ENCODE data around the gene DNAL1. TPM values are rescaled to one million over a fixed set of nuclear protein-coding genes. Genes with fewer than 3 reads are reported as not detected.
A peak's percentile ranks its signal among the peaks of the same experiment; 100 is the strongest.

Gene DNAL1
- total RNA-seq, 1 donor from 2014 or later = 7.7 TPM

DNA sequence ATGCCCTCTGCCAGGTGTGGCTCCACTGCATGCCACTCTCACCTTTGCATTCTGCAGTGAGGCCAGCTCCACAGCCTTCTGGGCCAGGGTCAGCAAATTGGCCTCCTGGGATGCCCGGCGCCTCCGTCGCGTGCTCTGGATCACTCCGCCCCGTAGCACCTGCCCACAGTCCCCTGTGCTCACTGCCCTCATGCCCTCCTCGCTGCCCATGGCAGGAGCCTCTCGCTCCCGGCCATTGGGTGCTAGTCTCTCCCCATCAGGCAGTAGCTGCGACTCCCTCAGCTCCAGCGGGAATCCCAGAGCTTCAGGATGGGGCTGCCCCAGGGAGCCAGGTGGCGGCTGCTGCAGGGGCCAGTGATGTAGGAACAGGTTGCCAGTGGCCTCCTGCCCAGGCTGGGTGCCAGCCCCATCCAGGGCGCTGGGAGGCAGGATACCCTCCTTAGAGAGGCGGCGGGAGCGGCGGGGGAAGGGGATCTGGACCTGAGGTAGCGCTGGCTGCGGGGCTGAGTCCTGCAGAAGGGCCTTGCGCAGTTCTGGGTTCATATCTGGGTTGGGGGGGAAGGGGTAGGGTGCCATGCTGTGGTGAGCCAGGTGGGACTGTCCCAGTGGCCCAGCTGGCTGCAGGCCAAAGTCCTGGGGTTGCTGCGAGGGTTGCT is 93.9 kb downstream of the DNAL1 start:
- ChIA-PET CTCF (interaction anchor here (9.2 kb wide), 1 partner anchor 8 kb away, joined by 78 read pairs; no protein-coding TSS in a partner anchor), POLR2A (interaction anchor here (1.4 to 10.3 kb wide), 2 partner anchors 16 to 24 kb away, joined by 3 to 183 read pairs; a partner anchor contains a TSS)
- H3K27me3 Mint-ChIP-seq = no peaks in the 10 kb centered on the region
- H3K27ac Mint-ChIP-seq = no peak overlapping the region
- H3K4me3 Mint-ChIP-seq = no peak overlapping the region
- ATAC-seq (ENCODE audit: low read depth) (no peak), DNase-seq (no peak)
- intact Hi-C loops (cut with micrococcal nuclease) = no loop called here
- TF ChIP-seq, protein P1, sequence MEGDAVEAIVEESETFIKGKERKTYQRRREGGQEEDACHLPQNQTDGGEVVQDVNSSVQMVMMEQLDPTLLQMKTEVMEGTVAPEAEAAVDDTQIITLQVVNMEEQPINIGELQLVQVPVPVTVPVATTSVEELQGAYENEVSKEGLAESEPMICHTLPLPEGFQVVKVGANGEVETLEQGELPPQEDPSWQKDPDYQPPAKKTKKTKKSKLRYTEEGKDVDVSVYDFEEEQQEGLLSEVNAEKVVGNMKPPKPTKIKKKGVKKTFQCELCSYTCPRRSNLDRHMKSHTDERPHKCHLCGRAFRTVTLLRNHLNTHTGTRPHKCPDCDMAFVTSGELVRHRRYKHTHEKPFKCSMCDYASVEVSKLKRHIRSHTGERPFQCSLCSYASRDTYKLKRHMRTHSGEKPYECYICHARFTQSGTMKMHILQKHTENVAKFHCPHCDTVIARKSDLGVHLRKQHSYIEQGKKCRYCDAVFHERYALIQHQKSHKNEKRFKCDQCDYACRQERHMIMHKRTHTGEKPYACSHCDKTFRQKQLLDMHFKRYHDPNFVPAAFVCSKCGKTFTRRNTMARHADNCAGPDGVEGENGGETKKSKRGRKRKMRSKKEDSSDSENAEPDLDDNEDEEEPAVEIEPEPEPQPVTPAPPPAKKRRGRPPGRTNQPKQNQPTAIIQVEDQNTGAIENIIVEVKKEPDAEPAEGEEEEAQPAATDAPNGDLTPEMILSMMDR (IDR thresholded peaks at IDR 0.05) = no peak
- H3K9me3 Mint-ChIP-seq = no peaks in the 10 kb centered on the region
- peaks cover 39% of the 10 kb centered on the region for H3K4me1 Mint-ChIP-seq
- peaks cover 53% of the 10 kb centered on the region for H3K36me3 Mint-ChIP-seq (ENCODE audit: low read depth)

DNA sequence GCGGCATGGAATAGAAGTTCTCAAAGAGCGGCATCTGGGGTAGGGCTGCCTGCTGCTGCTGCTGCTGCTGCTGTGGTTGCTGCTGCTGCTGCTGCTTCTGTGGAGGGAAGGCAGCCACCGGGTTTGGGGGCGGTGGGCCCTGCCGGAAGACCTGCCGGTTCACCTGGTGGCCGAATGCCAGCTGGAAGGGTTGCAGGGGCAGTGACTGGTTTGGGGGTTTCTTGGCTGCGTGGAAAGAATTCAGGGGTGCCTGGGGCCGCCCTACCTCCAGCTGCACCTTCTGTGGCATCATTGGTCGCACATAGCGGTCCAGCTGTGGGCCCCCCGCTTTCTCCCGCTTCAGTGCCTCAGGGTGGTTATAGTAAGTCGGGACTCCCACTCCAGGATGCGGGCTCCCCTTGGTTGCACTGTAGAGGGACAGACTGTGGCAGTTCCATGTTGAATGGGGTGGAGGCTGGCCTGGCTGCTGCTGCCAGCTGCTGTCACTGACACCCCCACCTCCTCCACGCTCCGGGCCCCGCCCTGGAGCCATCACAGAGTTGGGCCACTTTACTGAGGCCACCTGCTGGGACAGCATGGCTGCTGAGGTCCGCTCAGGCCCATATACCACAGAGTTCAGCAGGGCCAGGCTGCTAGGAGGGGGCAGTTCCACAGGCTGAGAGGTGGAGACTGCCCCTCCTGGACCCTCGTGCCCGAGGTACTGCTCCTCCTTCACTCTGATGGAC is 94.5 kb downstream of the DNAL1 start:
- ATAC-seq (ENCODE audit: low read depth) (no peak), DNase-seq (no peak)
- Mint-ChIP-seq H3K27ac (peak overlapping the region; percentile 32), H3K36me3 (ENCODE audit: low read depth) (peaks cover 46% of the 10 kb centered on the region), H3K4me1 (peaks cover 46% of the 10 kb centered on the region), H3K4me3 (no peak overlapping the region), H3K9me3 (no peaks in the 10 kb centered on the region), H3K27me3 (no peaks in the 10 kb centered on the region)
- CTCF ChIA-PET = interaction anchor here (2.7 to 9.2 kb wide), 3 partner anchors 9 to 38 kb away, joined by 11 to 78 read pairs (median 30); no protein-coding TSS in a partner anchor
- POLR2A ChIA-PET = interaction anchor here (0.6 to 10.3 kb wide), 4 partner anchors 16 to 659 kb away, joined by 3 to 183 read pairs (median 23); a partner anchor contains a TSS
- TF ChIP-seq, protein P1 (IDR thresholded peaks at IDR 0.05) = no peak
- intact Hi-C loops (cut with micrococcal nuclease) = no loop called here

DNA sequence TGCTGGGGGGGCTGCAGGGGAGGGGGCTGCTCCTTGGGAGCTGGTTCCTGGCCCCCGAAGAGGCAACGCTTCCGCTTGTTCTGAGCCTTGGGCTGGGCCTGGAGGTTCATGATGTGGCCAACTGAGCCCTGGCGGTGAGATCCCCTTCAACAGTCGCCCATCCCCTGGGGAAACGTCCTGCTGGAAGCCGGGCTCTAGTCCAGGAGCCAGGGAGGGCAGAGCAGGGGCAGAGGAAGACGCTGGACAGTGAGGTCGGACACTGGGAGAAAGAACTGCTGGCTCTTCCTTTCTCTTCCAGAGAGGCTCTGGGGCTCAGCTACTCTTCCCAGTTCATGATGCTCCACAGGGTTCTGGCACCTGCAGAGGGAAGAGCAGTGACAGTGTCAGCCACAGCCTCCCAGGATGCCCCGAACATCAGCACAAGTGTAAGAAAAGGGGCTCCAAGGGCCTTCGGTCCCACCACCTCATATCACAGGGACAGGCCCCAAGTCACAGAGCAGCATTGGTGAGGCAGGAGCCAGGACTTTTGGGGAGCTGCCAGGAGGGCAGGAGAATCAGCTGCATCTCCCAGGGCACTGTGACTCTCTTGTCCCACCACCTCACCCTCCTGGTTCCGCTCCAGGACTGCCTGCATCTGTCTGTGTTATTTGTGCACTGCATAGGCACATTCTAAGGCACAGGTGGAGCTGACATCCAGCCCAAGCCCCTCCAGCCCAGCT is 95.3 kb downstream of the DNAL1 start:
- H3K4me1 Mint-ChIP-seq = peaks cover 53% of the 10 kb centered on the region
- DNase-seq = no peak
- POLR2A ChIA-PET = interaction anchor here (0.6 to 10.3 kb wide), 5 partner anchors 11 to 660 kb away, joined by 4 to 183 read pairs (median 28); a partner anchor contains a TSS
- no peaks in the 10 kb centered on the region for H3K27me3 Mint-ChIP-seq
- peak overlapping the region; percentile 91 for H3K27ac Mint-ChIP-seq
- no peak for ATAC-seq (ENCODE audit: low read depth)
- intact Hi-C loops (cut with micrococcal nuclease) = no loop called here
- peaks cover 39% of the 10 kb centered on the region for H3K36me3 Mint-ChIP-seq (ENCODE audit: low read depth)
- no peaks in the 10 kb centered on the region for H3K9me3 Mint-ChIP-seq
- H3K4me3 Mint-ChIP-seq = no peak overlapping the region
- CTCF ChIA-PET = interaction anchor here (2.7 to 9.2 kb wide), 4 partner anchors 10 to 85 kb away, joined by 11 to 78 read pairs (median 21); no protein-coding TSS in a partner anchor
- TF ChIP-seq, protein P1 (IDR thresholded peaks at IDR 0.05) = no peak

DNA sequence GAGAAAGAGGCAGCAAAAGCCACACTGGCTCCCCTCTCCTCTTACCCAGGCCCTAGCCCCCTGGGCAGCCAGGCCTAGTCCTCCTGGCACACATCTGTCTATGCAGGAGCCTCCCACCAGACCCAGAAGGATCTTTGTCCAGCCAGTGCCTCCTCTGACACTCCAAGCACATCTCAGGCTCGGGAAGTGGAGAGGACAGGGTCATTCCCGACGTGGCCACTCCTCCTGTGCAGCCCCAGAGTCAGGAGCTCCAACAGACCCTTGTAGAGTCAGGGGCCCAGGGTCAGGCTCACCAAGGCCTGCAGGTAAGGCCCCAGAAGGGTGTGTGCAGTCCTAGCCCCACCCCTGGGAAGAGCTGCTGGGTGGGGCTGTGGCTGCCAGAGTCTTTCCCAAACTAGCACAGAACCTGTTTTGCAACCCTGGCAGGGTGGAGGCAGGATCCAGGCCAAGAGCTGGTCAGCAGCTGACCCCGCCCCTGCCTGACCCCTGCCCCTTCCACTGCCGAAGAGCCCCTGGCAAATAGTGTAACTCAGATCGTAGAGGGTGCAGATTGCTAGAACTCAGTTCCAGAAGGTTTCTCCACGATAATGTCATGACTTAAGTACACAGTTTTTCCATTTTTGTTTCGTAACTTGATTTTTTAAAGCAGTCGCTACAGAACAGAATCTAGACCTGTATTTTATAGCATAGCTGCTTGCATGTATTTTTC is 96.0 kb downstream of the DNAL1 start:
- TF ChIP-seq, protein P1 (IDR thresholded peaks at IDR 0.05) = no peak
- Mint-ChIP-seq H3K4me3 (peak overlapping the region; percentile 76), H3K4me1 (peaks cover 60% of the 10 kb centered on the region), H3K27ac (peak overlapping the region; percentile 91), H3K36me3 (ENCODE audit: low read depth) (peaks cover 35% of the 10 kb centered on the region), H3K27me3 (no peaks in the 10 kb centered on the region), H3K9me3 (no peaks in the 10 kb centered on the region)
- CTCF ChIA-PET = interaction anchor here (1.1 to 9.2 kb wide), 9 partner anchors 10 to 111 kb away, joined by 3 to 78 read pairs (median 10); partner anchors contain the start of gene PTGR2
- intact Hi-C loops (cut with micrococcal nuclease) = loop anchor here (1.0 kb wide), 2 partner anchors 11 to 47 kb away; no protein-coding TSS in a partner anchor
- POLR2A ChIA-PET = interaction anchor here (0.6 to 10.3 kb wide), 9 partner anchors 12 to 146 kb away, joined by 3 to 183 read pairs (median 10); partner anchors contain the start of genes PTGR2 and ZNF410
- ATAC-seq (ENCODE audit: low read depth) (no peak), DNase-seq (no peak)

All from activated B cell treated with CpG ODN at 0.5 μM for 24 hours (primary cell).